Iris pigment epithelial cell (primary cell): ENCODE data around the gene ACTL10.
"Not testable (repeated sequence)": the region's sequence is repeated elsewhere in the genome, so short reads cannot be mapped to it uniquely, and the experiment has no call there.

ENCODE experiments used
- DNase-seq: peaks from one replicate; pipeline ENCODE4 v3.0.0-alpha.2; 2011; ENCODE audit warnings: low read depth

ACTL10 gene

DNA sequence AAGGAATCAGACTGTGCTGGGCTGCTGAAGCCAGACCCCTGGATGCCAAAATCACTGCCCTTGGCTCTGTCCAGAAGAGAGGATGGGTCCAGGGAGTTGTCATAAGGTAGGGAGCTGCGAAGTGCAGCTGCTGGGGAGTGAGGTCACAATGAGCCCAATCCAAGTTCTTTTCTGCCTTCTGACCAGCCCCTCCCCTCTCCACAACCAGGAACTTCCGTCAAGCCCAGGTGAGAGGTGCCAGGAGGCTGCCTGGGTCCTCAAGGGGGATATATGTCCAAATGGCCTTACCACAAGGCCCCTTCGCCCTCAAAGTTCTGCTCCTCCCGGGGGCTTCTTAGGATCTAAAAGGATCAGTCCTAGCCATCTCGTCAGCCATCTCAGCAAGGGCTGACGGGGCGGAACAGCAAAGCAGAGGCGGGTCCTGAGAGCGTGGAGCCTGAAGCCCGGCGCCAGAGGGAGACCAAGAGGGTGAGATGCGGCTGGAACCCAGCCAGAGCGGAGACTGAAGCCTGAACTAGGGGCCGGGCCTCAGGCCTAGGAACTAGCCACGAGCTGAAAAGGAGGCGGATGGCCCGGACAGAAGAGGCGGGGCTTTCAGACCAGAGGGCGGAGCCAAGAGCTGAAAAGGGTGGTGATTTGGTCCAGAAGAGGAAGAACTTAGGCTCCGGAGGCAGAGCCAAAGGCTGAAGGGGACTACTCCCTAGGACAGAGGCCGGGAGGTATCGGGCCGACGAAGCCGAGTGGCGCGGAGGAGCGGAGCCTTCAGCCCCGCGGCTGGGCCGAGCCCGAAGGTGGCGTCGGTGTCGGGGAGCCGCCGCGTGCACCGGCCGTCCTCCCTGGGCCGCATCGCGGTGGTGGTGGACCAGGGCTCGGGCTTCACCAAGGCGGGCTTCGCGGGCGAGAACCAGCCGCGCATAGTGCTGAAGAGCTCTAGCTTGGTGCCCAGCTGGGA is at the start of gene ACTL10:
Gene ACTL10 (plus strand): TSS at position 651 of the 952 bp plus-strand sequence. CDS start 555 bp downstream, outside the sequence.
- peak; percentile 98 for DNase-seq

- no peak for DNase-seq
These were observed 44.9 kb upstream of the ACTL10 start for GRCh38 chr20:33621717-33622400.

- DNase-seq = no peak
These were observed 43.9 kb upstream of the ACTL10 start for GRCh38 chr20:33622705-33623365.

DNA sequence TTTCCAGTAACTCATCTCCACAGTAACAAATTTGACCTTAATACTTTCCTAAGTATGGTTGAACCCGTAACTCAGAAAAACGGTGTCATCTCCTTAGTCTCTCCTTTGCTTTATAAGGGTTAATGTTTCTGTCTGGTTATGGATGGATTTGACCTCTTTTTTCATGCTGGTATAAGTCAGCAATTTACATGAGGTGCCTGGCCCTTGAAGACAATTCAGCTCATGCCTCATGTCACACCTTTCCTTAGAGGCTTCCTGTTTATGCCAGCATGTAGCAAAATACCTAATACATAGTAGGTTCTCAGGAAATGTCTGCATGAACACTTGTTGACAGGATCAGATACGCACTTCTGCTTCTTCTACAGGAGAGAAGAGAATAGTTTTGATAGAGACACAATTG is 42.3 kb upstream of the ACTL10 start:
- no peak for DNase-seq

DNA sequence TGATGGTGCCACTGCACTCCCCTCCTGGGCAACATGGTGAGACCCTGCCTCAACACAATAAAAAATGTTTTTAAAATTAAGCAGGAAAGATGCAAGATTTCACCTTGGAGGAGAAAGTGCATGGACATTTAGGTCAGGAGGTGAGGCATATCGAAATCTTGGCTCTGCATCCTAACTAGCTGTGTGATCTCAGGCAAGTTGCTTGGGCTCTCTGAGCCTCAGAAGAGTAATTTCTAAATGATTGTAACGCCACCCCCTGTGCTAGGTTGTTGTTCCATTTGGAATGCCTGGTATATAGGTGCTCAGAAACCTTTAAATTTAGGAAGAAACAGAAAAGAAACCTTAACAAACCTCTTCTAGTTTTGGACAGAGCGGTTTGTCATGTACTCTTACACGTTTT is 40.6 kb upstream of the ACTL10 start:
- DNase-seq = no peak

- no peak for DNase-seq
These were observed 39.0 kb upstream of the ACTL10 start for GRCh38 chr20:33627577-33628216.

DNA sequence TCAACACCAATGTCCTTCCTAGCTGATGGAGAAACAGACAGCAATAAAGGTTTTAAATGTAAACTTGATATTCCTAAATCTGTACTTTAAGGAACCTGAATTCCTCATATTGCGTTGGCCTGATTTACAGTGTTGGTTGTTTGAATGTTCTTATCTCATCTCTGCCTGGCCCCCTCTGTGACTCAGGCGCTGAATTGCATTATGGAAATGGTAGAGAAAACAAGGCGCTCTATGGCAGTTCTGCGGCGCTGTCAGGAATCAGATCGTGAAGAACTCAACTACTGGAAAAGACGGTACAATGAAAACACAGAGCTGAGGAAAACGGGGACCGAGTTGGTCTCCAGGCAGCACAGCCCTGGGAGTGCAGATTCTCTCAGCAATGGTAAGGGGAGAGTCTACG is 37.2 kb upstream of the ACTL10 start:
- no peak for DNase-seq

DNA sequence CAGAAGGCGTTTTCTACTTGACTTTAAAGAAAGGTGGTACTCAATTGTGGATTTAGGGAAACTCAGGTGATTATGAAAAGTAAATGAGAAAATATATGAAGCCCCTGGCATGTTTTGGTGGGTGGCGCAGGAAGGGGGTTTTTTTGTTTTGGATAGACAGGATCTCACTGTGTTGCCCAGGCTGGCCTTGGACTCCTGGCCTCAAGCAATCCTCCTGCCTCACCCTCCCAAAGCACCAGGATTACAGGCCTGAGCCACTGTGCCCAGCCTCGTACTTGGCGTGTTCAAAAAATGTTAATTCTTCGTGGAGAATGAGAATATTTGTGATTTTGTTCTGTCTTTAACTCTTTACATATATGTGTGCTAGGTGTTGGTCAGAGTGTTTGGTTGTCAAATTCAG is 36.8 kb upstream of the ACTL10 start:
- no peak for DNase-seq

DNA sequence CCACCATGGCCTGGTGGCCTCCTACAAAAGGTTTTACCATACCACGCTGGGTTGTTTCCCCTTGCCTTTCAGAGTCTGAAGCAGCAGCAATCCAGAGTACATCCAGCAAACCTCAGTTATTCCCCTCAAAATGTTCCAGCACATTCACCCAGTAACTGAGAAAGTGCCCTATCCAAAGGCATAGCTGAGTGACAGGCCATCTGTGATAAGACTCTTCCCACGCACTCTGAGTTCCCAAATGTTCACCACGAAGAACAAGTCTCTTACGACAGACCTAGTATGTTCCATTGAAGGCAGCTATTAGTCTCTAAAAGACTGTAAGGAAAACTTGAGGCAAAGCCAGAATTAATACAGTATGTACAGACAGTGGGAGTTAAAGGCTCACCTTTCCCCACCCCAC is 36.2 kb upstream of the ACTL10 start:
- no peak for DNase-seq

- DNase-seq = not testable (repeated sequence)
These were observed 34.8 kb upstream of the ACTL10 start for GRCh38 chr20:33631910-33632309.

- no peak for DNase-seq
These were observed 31.4 kb upstream of the ACTL10 start for GRCh38 chr20:33635341-33635740.

DNA sequence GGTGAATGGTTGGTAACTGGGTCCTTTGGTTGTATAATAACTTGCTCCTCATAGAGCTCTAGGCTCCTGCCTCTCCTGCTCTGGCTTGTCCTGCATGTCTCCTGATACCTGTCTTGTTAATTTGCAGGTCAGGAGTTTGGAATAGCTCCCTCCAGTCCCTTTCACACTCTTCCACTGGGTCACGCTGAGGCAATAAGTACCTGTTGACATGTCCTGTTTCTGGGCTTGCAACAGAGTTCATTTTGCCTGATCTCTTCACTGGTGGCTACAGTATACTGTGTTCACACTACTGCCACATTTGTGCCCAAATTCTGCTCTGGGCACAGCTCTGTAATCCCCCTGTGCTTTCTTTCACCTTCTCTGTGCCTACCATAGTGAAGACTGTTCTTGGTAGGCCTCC is 30.0 kb upstream of the ACTL10 start:
- DNase-seq = no peak

GRCh38 chr20:33640287-33640686 is 26.5 kb upstream of the ACTL10 start:
- peak; percentile 56 for DNase-seq

GRCh38 chr20:33644313-33645071 is 22.3 kb upstream of the ACTL10 start:
- DNase-seq = no peak

DNA sequence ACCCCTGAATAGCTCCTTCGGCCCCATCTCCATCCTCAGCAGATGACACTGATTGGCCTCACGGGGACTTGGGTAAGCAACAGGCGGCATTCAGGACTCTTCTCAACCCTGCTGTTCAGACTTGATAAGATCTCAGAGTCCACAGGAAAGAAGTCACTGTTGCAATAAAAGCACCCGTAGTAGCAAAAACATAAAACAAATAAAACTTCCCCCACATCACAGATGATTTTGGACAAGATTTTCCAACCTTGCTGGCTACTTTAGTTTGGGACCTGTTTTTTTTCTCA is 21.7 kb upstream of the ACTL10 start:
- no peak for DNase-seq

- no peak for DNase-seq
These were observed 21.3 kb upstream of the ACTL10 start for GRCh38 chr20:33645396-33645795.

- DNase-seq = no peak
These were observed 20.6 kb upstream of the ACTL10 start for GRCh38 chr20:33646191-33646590.

DNA sequence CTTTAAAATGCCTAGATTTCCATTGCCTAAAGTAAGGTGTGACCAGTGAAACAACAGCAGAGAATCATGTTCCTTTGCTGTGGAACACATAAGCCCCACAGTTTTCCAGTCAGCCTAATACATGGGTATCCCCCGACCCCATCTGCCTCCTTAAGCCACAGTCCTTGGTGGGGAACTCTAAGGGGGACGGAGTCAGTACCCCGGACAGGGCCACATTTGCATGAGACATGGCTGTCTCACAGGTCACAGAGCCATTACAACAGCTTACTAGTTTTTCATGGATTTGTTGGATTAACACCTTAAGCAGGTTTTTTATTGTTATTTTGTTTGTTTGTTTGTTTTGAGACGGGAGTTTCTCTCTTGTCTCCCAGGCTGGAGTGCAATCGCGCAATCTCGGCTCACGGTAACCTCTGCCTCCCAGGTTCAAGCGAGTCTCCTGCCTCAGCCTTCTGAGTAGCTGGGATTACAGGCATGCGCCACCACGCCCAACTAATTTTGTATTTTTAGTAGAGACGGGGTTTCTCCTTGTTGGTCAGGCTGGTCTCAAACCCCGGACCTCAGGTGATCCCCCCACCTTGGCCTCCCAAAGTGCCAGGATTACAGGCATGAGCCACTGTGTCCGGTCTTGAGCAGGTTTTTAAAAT is 19.7 kb upstream of the ACTL10 start:
- DNase-seq = not testable (repeated sequence)

DNA sequence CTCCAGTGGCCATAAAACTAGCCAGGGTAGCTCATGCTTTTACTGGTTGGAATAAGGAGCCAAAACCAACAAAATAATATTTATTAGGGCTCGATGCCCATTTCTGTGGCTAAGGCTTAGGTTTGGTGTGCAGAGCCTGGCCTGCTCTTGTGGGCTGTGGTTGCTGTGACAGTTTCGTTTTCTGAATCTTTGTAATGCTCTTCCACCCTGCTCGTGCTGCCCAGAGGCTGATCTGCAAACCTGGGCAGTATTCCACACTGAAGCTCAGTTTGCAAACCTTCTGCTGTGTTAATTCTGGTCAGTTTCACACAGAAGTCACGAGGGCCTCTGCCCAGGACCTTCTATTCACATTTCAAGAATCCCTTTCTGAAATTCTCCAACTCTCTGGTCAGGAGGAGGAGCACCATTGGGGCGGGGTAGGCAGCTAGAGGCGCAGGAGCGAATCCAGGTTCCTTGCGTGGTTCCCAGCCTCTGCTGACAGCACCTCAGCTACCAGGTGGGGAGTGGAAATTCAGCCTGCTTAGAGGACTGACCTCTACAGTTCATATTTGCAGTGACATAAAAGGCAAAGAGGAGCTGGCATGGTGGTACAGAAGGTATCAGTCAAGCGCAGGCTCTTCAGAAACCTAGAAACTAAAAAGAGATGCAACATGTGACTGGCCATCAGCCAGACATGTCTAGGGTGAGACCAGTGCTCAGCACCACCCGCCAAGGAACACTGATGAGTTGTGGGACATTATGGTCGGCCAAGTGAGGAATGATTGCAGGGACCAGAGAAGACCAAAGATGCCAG is 18.9 kb upstream of the ACTL10 start:
- peak; percentile 63 for DNase-seq

DNA sequence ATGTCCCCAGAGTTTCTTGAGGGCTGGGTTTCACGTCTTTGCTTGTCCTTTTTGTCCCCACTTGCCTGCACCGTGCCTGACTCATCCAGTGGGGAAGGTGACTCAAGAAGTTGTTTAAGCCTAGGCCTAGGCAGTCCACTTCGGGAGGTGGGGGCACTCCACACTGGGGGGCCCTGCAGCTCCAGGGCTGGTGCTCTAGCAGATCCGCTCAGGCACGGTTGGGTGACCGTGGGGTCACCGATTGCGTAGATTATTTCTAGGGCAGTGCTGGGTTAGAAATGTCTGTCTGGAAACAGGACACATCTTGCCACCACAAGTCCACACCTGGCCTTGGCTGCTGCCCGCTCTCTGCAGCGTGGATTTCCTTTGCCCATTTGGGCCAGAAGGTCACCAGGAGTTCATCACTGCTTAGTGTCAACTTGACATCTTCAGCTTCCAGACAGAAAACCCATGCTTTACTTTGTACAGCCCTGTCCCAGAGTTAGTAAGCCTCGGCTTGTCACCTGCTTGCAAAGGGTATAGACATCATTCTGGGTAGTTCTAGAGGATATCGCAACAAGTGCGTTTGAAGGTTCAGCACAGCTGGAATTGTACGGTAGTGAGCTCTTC is 18.2 kb upstream of the ACTL10 start:
- DNase-seq = no peak
